ENCODE results near the gene PLEKHO1. TPM values are rescaled to one million over a fixed set of nuclear protein-coding genes. Genes with fewer than 3 reads are reported as not detected.

Gene PLEKHO1
- total RNA-seq, 1 experiment from 2014 or later: 1.3 TPM

DNA sequence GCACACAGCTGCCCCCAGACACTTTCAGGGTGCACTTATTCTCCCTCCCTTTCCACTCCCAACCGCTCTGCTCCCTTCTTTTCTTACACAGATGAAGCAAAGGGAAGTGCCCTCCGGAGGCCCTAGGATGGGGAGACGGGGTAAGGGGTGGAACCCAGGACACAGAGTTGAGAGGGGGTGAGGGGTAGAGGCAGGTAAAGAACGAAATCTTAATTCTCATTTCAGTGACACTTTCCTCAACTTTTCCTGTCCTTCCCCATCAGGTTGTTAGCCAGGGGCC is 12.8 kb downstream of the PLEKHO1 start:
- Histone ChIP-seq H3K79me2 (ENCODE audit: low read depth) (no peaks in the 10 kb centered on the region), H3K9me3 (ENCODE audit: insufficient read depth, low read depth) (no peaks in the 10 kb centered on the region), H3F3A (ENCODE audit: insufficient read depth, low read depth) (no peaks in the 10 kb centered on the region), H3K27me3 (ENCODE audit: insufficient read depth, low read depth) (no peaks in the 10 kb centered on the region), H3K9me2 (ENCODE audit: insufficient read depth) (no peaks in the 10 kb centered on the region), H3K4me3 (no peak overlapping the region), H3K27ac (no peak overlapping the region), H3K4me2 (no peak overlapping the region), H3K36me3 (ENCODE audit: low read depth) (no peaks in the 10 kb centered on the region), H2AFZ (no peak overlapping the region), H3K4me1 (replicated peaks; ENCODE audit: insufficient read depth) (no peaks in the 10 kb centered on the region), H4K20me1 (ENCODE audit: insufficient read depth) (no peaks in the 10 kb centered on the region)
- DNase-seq: no peak
- ChIA-PET CTCF (no interaction called here), POLR2A (ENCODE audit: unreplicated experiment) (interaction anchor here (0.6 kb wide), 1 partner anchor 110 kb away, joined by 4 read pairs; no protein-coding TSS in a partner anchor)
- no peak for TF ChIP-seq EZH2 (IDR thresholded peaks at IDR 0.05; ENCODE audit: low read depth)
- TF ChIP-seq CTCF (conservative IDR thresholded peaks at IDR 0.05): no peak
- intact Hi-C loops (cut with micrococcal nuclease; ENCODE audit: unreplicated experiment): loop anchor here (10.0 kb wide), 1 partner anchor 278 kb away; a partner anchor contains a TSS
- BruUV-seq (replicated peaks): no TSS peak

DNA sequence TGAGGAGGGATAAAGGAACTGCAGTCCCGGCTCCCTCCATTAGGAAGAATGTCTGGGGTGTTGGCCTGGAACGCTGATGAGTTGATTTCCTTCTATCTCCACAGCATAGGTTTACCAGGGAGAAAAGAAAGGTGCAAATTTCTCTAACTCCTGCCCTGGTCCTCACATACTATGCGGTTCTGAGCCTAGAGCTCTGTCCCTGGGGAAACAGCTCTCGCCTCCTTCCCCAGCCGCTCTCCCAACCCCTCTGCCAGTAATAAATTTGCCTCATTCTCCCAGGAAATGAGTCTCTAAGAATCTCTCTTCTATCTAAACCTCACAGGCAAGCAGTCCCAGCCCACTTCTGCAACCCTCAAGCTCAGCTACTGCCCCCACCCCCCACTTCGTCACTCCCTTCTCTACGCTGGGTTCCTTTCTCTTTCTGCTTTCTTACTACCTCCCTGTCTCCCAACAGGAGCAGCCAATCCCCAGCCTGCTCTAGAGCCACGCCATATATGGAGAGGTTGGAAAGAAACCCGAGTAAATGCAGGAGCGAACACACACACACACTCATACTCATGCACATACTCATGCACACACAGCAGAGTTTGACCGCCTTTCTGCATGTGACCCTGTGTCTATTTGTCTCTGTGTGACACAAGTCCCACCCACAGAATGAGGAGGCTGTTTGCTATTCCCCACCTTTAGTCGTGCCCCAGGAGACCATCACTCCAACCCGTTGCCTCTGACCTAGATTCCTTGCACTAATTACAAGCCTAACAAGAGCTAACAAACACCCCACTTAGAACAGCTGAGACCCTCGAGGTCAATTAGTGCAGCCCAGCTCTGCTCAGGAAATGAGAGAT is 13.4 kb downstream of the PLEKHO1 start:
- Histone ChIP-seq H4K20me1 (ENCODE audit: insufficient read depth) (no peaks in the 10 kb centered on the region), H2AFZ (no peak overlapping the region), H3K4me3 (no peak overlapping the region), H3F3A (ENCODE audit: insufficient read depth, low read depth) (no peaks in the 10 kb centered on the region), H3K79me2 (ENCODE audit: low read depth) (no peaks in the 10 kb centered on the region), H3K36me3 (ENCODE audit: low read depth) (no peaks in the 10 kb centered on the region), H3K4me2 (no peak overlapping the region), H3K9me3 (ENCODE audit: insufficient read depth, low read depth) (no peaks in the 10 kb centered on the region), H3K4me1 (replicated peaks; ENCODE audit: insufficient read depth) (no peaks in the 10 kb centered on the region), H3K27ac (no peak overlapping the region), H3K27me3 (ENCODE audit: insufficient read depth, low read depth) (no peaks in the 10 kb centered on the region), H3K9me2 (ENCODE audit: insufficient read depth) (no peaks in the 10 kb centered on the region)
- POLR2A ChIA-PET (ENCODE audit: unreplicated experiment): interaction anchor here (0.6 to 0.8 kb wide), 2 partner anchors 9 to 111 kb away, joined by 4 to 10 read pairs; no protein-coding TSS in a partner anchor
- no peak for TF ChIP-seq EZH2 (IDR thresholded peaks at IDR 0.05; ENCODE audit: low read depth)
- TF ChIP-seq CTCF (conservative IDR thresholded peaks at IDR 0.05): no peak
- intact Hi-C loops (cut with micrococcal nuclease; ENCODE audit: unreplicated experiment): loop anchor here (10.0 kb wide), 1 partner anchor 278 kb away; a partner anchor contains a TSS
- no peak for DNase-seq
- CTCF ChIA-PET: no interaction called here
- BruUV-seq (replicated peaks): no TSS peak

- DNase-seq: no peak
- Histone ChIP-seq H3K4me2 (no peak overlapping the region), H3K4me3 (no peak overlapping the region), H3K36me3 (ENCODE audit: low read depth) (no peaks in the 10 kb centered on the region), H4K20me1 (ENCODE audit: insufficient read depth) (no peaks in the 10 kb centered on the region), H3K27me3 (ENCODE audit: insufficient read depth, low read depth) (no peaks in the 10 kb centered on the region), H3K4me1 (replicated peaks; ENCODE audit: insufficient read depth) (no peaks in the 10 kb centered on the region), H3K27ac (no peak overlapping the region), H2AFZ (no peak overlapping the region), H3K79me2 (ENCODE audit: low read depth) (no peaks in the 10 kb centered on the region), H3F3A (ENCODE audit: insufficient read depth, low read depth) (no peaks in the 10 kb centered on the region), H3K9me3 (ENCODE audit: insufficient read depth, low read depth) (no peaks in the 10 kb centered on the region), H3K9me2 (ENCODE audit: insufficient read depth) (no peaks in the 10 kb centered on the region)
- TF ChIP-seq CTCF (conservative IDR thresholded peaks at IDR 0.05) (no peak), EZH2 (IDR thresholded peaks at IDR 0.05; ENCODE audit: low read depth) (no peak)
- ChIA-PET POLR2A (ENCODE audit: unreplicated experiment) (no interaction called here), CTCF (no interaction called here)
- no TSS peak for BruUV-seq (replicated peaks)
- intact Hi-C loops (cut with micrococcal nuclease; ENCODE audit: unreplicated experiment): loop anchor here (10.0 kb wide), 1 partner anchor 279 kb away; a partner anchor contains a TSS
Measured at GRCh38 chr1:150164224-150164623, 14.5 kb downstream of the PLEKHO1 start.
